Measurements from ENCODE around the gene CFL2. TPM values are rescaled to one million over a fixed set of nuclear protein-coding genes. Genes with fewer than 3 reads are reported as not detected.

Gene CFL2
- total RNA-seq, 2 donors from 2014 or later = 46.3 to 79.2 TPM

- 56% methylated on average over 4 of the region's 4 CpGs for WGBS
Measured at GRCh38 chr14:34718750-34719304, 4.4 kb upstream of the CFL2 start.

GRCh38 chr14:34715127-34715863, 902 bp upstream of the CFL2 start:
- DNase-seq (ENCODE audit: low spot score) = no peak
- TF ChIP-seq, protein P1, sequence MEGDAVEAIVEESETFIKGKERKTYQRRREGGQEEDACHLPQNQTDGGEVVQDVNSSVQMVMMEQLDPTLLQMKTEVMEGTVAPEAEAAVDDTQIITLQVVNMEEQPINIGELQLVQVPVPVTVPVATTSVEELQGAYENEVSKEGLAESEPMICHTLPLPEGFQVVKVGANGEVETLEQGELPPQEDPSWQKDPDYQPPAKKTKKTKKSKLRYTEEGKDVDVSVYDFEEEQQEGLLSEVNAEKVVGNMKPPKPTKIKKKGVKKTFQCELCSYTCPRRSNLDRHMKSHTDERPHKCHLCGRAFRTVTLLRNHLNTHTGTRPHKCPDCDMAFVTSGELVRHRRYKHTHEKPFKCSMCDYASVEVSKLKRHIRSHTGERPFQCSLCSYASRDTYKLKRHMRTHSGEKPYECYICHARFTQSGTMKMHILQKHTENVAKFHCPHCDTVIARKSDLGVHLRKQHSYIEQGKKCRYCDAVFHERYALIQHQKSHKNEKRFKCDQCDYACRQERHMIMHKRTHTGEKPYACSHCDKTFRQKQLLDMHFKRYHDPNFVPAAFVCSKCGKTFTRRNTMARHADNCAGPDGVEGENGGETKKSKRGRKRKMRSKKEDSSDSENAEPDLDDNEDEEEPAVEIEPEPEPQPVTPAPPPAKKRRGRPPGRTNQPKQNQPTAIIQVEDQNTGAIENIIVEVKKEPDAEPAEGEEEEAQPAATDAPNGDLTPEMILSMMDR (IDR thresholded peaks at IDR 0.05) = no peak
- TF ChIP-seq POLR2A (IDR thresholded peaks at IDR 0.05) (no peak), POLR2AphosphoS5 (IDR thresholded peaks at IDR 0.05) (no peak)
- 32% methylated on average over 8 of the region's 8 CpGs for WGBS
- peak overlapping the region; percentile 94 to 99 for H3K27ac ChIP-seq
- H3K27me3 ChIP-seq (replicated peaks; ENCODE audit: insufficient read depth) = no peaks in the 10 kb centered on the region
- intact Hi-C loops (cut with DNase I) = loop anchor here (2.0 kb wide), 1 partner anchor 268 kb away; the partner anchor contains the start of gene SRP54
- H3K4me1 ChIP-seq (replicated peaks) = no peaks in the 10 kb centered on the region
- no peaks in the 10 kb centered on the region for H3K36me3 ChIP-seq
- H3K4me3 ChIP-seq = peak overlapping the region; percentile 91 to 96
- H3K9me3 ChIP-seq = no peaks in the 10 kb centered on the region

More at GRCh38 chr14:34718750-34719304, 4.4 kb upstream of the CFL2 start:
- Histone ChIP-seq H3K9me3 (no peaks in the 10 kb centered on the region), H3K27ac (no peak overlapping the region), H3K4me1 (replicated peaks) (no peaks in the 10 kb centered on the region), H3K27me3 (replicated peaks; ENCODE audit: insufficient read depth) (no peaks in the 10 kb centered on the region), H3K36me3 (no peaks in the 10 kb centered on the region), H3K4me3 (no peak overlapping the region)
- TF ChIP-seq, protein P1 (IDR thresholded peaks at IDR 0.05) = no peak
- TF ChIP-seq POLR2A (IDR thresholded peaks at IDR 0.05) (no peak), POLR2AphosphoS5 (IDR thresholded peaks at IDR 0.05) (no peak)
- no peak for DNase-seq (ENCODE audit: low spot score)
- intact Hi-C loops (cut with DNase I) = no loop called here

- Histone ChIP-seq H3K4me3 (peak overlapping the region; percentile 91 to 96), H3K36me3 (no peaks in the 10 kb centered on the region), H3K4me1 (replicated peaks) (no peaks in the 10 kb centered on the region), H3K27me3 (replicated peaks; ENCODE audit: insufficient read depth) (no peaks in the 10 kb centered on the region), H3K27ac (peak overlapping the region; percentile 94 to 99), H3K9me3 (no peaks in the 10 kb centered on the region)
- TF ChIP-seq, protein P1 (IDR thresholded peaks at IDR 0.05) = no peak
- TF ChIP-seq POLR2A (IDR thresholded peaks at IDR 0.05) = peak; percentile 40
- TF ChIP-seq POLR2AphosphoS5 (IDR thresholded peaks at IDR 0.05) = peak; percentile 70
- intact Hi-C loops (cut with DNase I) = loop anchor here (2.0 to 5.0 kb wide), 2 partner anchors 269 to 689 kb away; partner anchors contain the start of genes NFKBIA and SRP54
- WGBS = 2% methylated on average over 31 of the region's 33 CpGs
- peak; percentile 28 for DNase-seq (ENCODE audit: low spot score)
Measured at GRCh38 chr14:34713681-34714319, 593 bp downstream of the CFL2 start.

- no peaks in the 10 kb centered on the region for H3K9me3 ChIP-seq
- no peaks in the 10 kb centered on the region for H3K27me3 ChIP-seq (replicated peaks; ENCODE audit: insufficient read depth)
- WGBS = 47% methylated on average over 6 of the region's 6 CpGs
- TF ChIP-seq POLR2A (IDR thresholded peaks at IDR 0.05) (no peak), POLR2AphosphoS5 (IDR thresholded peaks at IDR 0.05) (no peak)
- TF ChIP-seq, protein P1 (IDR thresholded peaks at IDR 0.05) = no peak
- H3K27ac ChIP-seq = peak overlapping the region; percentile 94 to 99
- H3K36me3 ChIP-seq = no peaks in the 10 kb centered on the region
- no peaks in the 10 kb centered on the region for H3K4me1 ChIP-seq (replicated peaks)
- intact Hi-C loops (cut with DNase I) = loop anchor here (5.0 kb wide), 1 partner anchor 689 kb away; the partner anchor contains the start of gene NFKBIA
- no peak for DNase-seq (ENCODE audit: low spot score)
- H3K4me3 ChIP-seq = peak overlapping the region; percentile 91 to 96
Measured at GRCh38 chr14:34713122-34713680, 1.2 kb downstream of the CFL2 start.
